ENCODE results near the gene KRTAP4-7.
"Not testable (repeated sequence)": the region's sequence is repeated elsewhere in the genome, so short reads cannot be mapped to it uniquely, and the experiment has no call there.

GRCh38 chr17:41088760-41089352 lies 4.9 kb downstream of the KRTAP4-7 start:
- not testable (repeated sequence) for TF ChIP-seq CTCF (IDR thresholded peaks at IDR 0.05); POLR2AphosphoS5 (IDR thresholded peaks at IDR 0.05; ENCODE audit: low read depth, low read length); SIN3A (IDR thresholded peaks at IDR 0.05; ENCODE audit: borderline replicate concordance, insufficient read depth, low read depth, low read length); REST (IDR thresholded peaks at IDR 0.05; ENCODE audit: insufficient read depth in 1 of 2, low read depth in 2 of 2, low read length in 1 of 2)

All from Panc1 (cell line).